Measurements from ENCODE around the gene ZC3H14. TPM values are rescaled to one million over a fixed set of nuclear protein-coding genes. Genes with fewer than 3 reads are reported as not detected.

The ZC3H14 gene
- polyA plus RNA-seq, 1 of the 3 experiments (the other 2 are of a cell fraction), result 61.5 TPM

DNA sequence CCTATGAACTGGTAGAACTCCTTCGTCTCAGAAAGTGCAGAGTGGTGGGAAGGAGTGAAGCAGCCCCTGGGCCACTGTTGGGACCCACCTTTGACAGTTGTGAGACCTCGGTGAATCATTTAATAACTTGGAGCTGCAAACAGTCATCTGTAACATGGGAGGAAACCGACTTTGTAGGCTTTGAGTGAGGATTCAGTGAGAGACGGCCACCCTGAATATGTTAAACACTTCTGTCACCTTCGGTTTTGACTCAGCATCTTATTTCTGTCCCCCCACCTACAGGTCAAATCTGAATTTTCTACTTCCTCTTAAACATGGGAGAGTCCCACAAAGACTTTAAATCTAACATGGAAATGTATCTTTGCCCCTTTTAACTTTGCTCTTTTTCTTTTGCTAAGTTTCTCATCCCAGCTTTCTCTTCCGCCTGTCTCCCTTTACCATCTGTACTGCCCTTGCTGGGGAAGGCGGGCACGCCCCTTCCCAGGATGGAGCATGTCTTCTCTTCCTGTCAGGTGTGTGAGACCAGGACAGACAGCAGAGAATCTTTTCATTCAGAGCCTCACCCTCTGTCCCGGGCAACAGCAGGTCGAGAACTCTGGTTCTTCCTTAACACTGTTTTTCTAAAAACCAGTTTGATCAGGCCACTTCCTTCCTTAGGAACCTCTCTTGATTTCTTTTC, 37.1 kb downstream of the ZC3H14 start:
- Histone ChIP-seq H4K20me1 (ENCODE audit: insufficient read depth) (no peaks in the 10 kb centered on the region), H3K27me3 (ENCODE audit: insufficient read depth) (no peaks in the 10 kb centered on the region), H3K4me3 (ENCODE audit: low read depth in 2 of 2, low read length in 1 of 2) (no peak overlapping the region), H3K27ac (ENCODE audit: low read depth in 2 of 2, low read length in 1 of 2) (no peak overlapping the region), H3F3A (replicated peaks; ENCODE audit: insufficient read depth) (no peaks in the 10 kb centered on the region), H3K9me2 (no peaks in the 10 kb centered on the region), H2AFZ (ENCODE audit: low read depth) (no peak overlapping the region), H3K4me1 (ENCODE audit: control insufficient read depth in 1 of 2, insufficient read depth in 2 of 2, low read depth in 1 of 2, low read length in 1 of 2) (no peaks in the 10 kb centered on the region), H3K79me2 (ENCODE audit: insufficient read depth) (peaks cover 6% of the 10 kb centered on the region; the same call in 1 of the 2 replicates), H3K9ac (no peak overlapping the region), H3K9me3 (no peaks in the 10 kb centered on the region), H3K4me2 (no peak overlapping the region), H3K36me3 (replicated peaks in 1 of 2; ENCODE audit: control insufficient read depth in 1 of 2, insufficient read depth in 2 of 2, low read length in 1 of 2) (peaks cover 70 to 89% of the 10 kb centered on the region in 2 experiments)
- ChIA-PET CTCF (no interaction called here), POLR2A (no interaction called here)
- 90% methylated on average over 10 of the region's 10 CpGs for WGBS (ENCODE audit: low lambda C conversion rate)
- TF ChIP-seq, protein P1, sequence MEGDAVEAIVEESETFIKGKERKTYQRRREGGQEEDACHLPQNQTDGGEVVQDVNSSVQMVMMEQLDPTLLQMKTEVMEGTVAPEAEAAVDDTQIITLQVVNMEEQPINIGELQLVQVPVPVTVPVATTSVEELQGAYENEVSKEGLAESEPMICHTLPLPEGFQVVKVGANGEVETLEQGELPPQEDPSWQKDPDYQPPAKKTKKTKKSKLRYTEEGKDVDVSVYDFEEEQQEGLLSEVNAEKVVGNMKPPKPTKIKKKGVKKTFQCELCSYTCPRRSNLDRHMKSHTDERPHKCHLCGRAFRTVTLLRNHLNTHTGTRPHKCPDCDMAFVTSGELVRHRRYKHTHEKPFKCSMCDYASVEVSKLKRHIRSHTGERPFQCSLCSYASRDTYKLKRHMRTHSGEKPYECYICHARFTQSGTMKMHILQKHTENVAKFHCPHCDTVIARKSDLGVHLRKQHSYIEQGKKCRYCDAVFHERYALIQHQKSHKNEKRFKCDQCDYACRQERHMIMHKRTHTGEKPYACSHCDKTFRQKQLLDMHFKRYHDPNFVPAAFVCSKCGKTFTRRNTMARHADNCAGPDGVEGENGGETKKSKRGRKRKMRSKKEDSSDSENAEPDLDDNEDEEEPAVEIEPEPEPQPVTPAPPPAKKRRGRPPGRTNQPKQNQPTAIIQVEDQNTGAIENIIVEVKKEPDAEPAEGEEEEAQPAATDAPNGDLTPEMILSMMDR (IDR thresholded peaks at IDR 0.05), result no peak
- TF ChIP-seq TEAD4 (IDR thresholded peaks at IDR 0.05; ENCODE audit: borderline replicate concordance, insufficient read depth) (no peak), FOSL2 (IDR thresholded peaks at IDR 0.05; ENCODE audit: borderline replicate concordance, low read depth) (no peak), EZH2phosphoT487 (IDR thresholded peaks at IDR 0.05; ENCODE audit: borderline replicate concordance, low read depth) (no peak), ELF1 (IDR thresholded peaks at IDR 0.05) (no peak), YY1 (IDR thresholded peaks at IDR 0.05; ENCODE audit: low read depth) (no peak), MEF2A (IDR thresholded peaks at IDR 0.05; ENCODE audit: borderline replicate concordance, low read depth) (no peak), EP300 (IDR thresholded peaks at IDR 0.05; ENCODE audit: borderline replicate concordance in 1 of 2, low read depth in 1 of 2, low read length in 1 of 2) (no peak), SMC3 (IDR thresholded peaks at IDR 0.05; ENCODE audit: low read depth, low read length) (no peak), GATA2 (CRISPR knock-in tag; IDR thresholded peaks at IDR 0.05) (no peak), TAF1 (IDR thresholded peaks at IDR 0.05; ENCODE audit: borderline replicate concordance, low read depth, low read length) (no peak), POLR2AphosphoS5 (IDR thresholded peaks at IDR 0.05; ENCODE audit: low read depth, low read length) (no peak), NRF1 (IDR thresholded peaks at IDR 0.05; ENCODE audit: low read depth, low read length) (no peak), RXRA (IDR thresholded peaks at IDR 0.05; ENCODE audit: borderline replicate concordance, low read depth) (no peak), NFIC (IDR thresholded peaks at IDR 0.05; ENCODE audit: borderline replicate concordance) (no peak)
- TF ChIP-seq, protein P2, sequence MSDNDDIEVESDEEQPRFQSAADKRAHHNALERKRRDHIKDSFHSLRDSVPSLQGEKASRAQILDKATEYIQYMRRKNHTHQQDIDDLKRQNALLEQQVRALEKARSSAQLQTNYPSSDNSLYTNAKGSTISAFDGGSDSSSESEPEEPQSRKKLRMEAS (IDR thresholded peaks at IDR 0.05; ENCODE audit: low read depth), result no peak
- TF ChIP-seq, protein P3, sequence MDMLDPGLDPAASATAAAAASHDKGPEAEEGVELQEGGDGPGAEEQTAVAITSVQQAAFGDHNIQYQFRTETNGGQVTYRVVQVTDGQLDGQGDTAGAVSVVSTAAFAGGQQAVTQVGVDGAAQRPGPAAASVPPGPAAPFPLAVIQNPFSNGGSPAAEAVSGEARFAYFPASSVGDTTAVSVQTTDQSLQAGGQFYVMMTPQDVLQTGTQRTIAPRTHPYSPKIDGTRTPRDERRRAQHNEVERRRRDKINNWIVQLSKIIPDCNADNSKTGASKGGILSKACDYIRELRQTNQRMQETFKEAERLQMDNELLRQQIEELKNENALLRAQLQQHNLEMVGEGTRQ (IDR thresholded peaks at IDR 0.05; ENCODE audit: borderline replicate concordance, low read depth, low read length), result no peak
- TF ChIP-seq, protein P4, sequence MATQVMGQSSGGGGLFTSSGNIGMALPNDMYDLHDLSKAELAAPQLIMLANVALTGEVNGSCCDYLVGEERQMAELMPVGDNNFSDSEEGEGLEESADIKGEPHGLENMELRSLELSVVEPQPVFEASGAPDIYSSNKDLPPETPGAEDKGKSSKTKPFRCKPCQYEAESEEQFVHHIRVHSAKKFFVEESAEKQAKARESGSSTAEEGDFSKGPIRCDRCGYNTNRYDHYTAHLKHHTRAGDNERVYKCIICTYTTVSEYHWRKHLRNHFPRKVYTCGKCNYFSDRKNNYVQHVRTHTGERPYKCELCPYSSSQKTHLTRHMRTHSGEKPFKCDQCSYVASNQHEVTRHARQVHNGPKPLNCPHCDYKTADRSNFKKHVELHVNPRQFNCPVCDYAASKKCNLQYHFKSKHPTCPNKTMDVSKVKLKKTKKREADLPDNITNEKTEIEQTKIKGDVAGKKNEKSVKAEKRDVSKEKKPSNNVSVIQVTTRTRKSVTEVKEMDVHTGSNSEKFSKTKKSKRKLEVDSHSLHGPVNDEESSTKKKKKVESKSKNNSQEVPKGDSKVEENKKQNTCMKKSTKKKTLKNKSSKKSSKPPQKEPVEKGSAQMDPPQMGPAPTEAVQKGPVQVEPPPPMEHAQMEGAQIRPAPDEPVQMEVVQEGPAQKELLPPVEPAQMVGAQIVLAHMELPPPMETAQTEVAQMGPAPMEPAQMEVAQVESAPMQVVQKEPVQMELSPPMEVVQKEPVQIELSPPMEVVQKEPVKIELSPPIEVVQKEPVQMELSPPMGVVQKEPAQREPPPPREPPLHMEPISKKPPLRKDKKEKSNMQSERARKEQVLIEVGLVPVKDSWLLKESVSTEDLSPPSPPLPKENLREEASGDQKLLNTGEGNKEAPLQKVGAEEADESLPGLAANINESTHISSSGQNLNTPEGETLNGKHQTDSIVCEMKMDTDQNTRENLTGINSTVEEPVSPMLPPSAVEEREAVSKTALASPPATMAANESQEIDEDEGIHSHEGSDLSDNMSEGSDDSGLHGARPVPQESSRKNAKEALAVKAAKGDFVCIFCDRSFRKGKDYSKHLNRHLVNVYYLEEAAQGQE (IDR thresholded peaks at IDR 0.05; ENCODE audit: low read depth, low read length), result no peak
- DNase-seq, result no peak

Data from SK-N-SH (cell line).